Activated CD4-positive, alpha-beta T cell treated with anti-CD3 and anti-CD28 coated beads for 36 hours (primary cell): ENCODE results near the gene ITGBL1. TPM values are rescaled to one million over a fixed set of nuclear protein-coding genes. Genes with fewer than 3 reads are reported as not detected.

ENCODE experiments used
- ATAC-seq: fragments of 200-7000 bp; cut with Tn5 transposase; one replicate; pipeline ENCODE4 v1.10.0; 2021; ENCODE audit warnings: mild to moderate bottlenecking, moderate library complexity
- CTCF ChIA-PET: fragments of 350-600 bp; sonication (Branson Sonifier 250); formaldehyde crosslinking; loops from one replicate; lab custom pipeline; 2021; ENCODE audit warnings: antibody characterized with exemption; lab: Charles Lee
- POLR2A ChIA-PET: fragments of 350-600 bp; sonication (Branson Sonifier 250); formaldehyde crosslinking; loops from one replicate; lab custom pipeline; 2021; ENCODE audit warnings: antibody characterized with exemption, inconsistent platforms; lab: Charles Lee
- DNase-seq: peaks from one replicate; pipeline ENCODE4 v3.0.0-alpha.2; 2020
- H3K27ac Mint-ChIP-seq: one replicate; pipeline ENCODE4 v1.8.0; 2021; ENCODE audit warnings: mixed read lengths
- H3K27me3 Mint-ChIP-seq: one replicate; pipeline ENCODE4 v1.8.0; 2021; ENCODE audit warnings: mixed read lengths
- H3K36me3 Mint-ChIP-seq: one replicate; pipeline ENCODE4 v1.8.0; 2021; ENCODE audit warnings: low read depth, mixed read lengths
- H3K4me1 Mint-ChIP-seq: one replicate; pipeline ENCODE4 v1.8.0; 2021; ENCODE audit warnings: mixed read lengths
- H3K4me3 Mint-ChIP-seq: one replicate; pipeline ENCODE4 v1.8.0; 2021; ENCODE audit warnings: mild to moderate bottlenecking, moderate library complexity, mixed read lengths
- H3K9me3 Mint-ChIP-seq: one replicate; pipeline ENCODE4 v1.8.0; 2021; ENCODE audit warnings: low read depth, mixed read lengths
- intact Hi-C, 2 experiments: fragments of 100-400 bp; cut with DNase I in 1 of 2; cut with micrococcal nuclease in 1 of 2; formaldehyde crosslinking; loops; one replicate each; pipeline versions ENCODE4 v1.14.2 to v1.15.1; 2022 to 2024; cut with DNase I, micrococcal nuclease
- total RNA-seq, 2 experiments: library from RNA; stranded (reverse); gene quantifications; one replicate each; pipeline ENCODE4 v1.2.3, GENCODE V29; 2021

ITGBL1 gene
- total RNA-seq, 2 experiments from 2014 or later = not detected

DNA sequence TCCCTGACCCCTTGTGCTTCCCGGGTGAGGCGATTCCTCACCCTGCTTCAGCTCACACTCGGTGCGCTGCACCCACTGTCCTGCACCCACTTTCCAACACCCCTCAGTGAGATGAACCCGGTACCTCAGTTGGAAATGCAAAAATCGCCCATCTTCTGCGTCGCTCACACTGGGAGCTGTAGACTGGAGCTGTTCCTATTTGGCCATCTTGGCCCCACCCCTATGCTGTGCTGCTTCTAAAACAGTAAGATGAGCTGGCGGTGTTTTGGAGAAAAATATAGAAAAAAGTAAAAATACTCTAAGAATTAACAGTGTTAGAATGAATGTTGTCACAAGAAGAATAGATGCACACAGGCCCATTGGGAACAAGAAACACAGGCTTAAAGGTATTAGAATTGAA lies 92.5 kb downstream of the ITGBL1 start:
- intact Hi-C loops = no loop called here
- no peak for DNase-seq
- ChIA-PET POLR2A (no interaction called here), CTCF (no interaction called here)
- no peak for ATAC-seq
- Mint-ChIP-seq H3K27me3 (peaks cover 4% of the 10 kb centered on the region), H3K36me3 (no peaks in the 10 kb centered on the region), H3K4me3 (no peak overlapping the region), H3K9me3 (no peaks in the 10 kb centered on the region), H3K27ac (no peak overlapping the region), H3K4me1 (no peaks in the 10 kb centered on the region)

DNA sequence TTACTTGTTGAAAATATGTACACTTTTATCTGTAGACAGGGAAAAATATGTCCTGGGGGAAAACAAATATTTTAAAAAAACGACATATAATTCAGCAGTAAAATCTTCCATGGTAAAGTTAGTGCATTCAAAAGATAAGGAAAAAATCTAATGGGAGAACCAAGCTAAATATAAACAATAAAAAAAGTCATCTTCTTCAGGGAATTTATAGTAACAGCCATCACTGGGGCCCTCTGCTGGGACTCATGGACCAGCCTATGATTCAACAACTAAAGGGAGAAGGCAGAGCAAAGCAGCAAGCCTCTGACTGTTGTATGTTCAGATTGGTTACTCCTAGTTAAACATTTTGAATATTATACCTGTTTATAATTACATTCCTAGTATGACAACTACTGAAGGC lies 93.0 kb downstream of the ITGBL1 start:
- H3K4me1 Mint-ChIP-seq = no peaks in the 10 kb centered on the region
- no peaks in the 10 kb centered on the region for H3K9me3 Mint-ChIP-seq
- H3K27me3 Mint-ChIP-seq = peaks cover 6% of the 10 kb centered on the region
- no peak overlapping the region for H3K4me3 Mint-ChIP-seq
- ATAC-seq (no peak), DNase-seq (no peak)
- no peak overlapping the region for H3K27ac Mint-ChIP-seq
- no peaks in the 10 kb centered on the region for H3K36me3 Mint-ChIP-seq
- intact Hi-C loops = no loop called here
- ChIA-PET CTCF (no interaction called here), POLR2A (no interaction called here)

DNA sequence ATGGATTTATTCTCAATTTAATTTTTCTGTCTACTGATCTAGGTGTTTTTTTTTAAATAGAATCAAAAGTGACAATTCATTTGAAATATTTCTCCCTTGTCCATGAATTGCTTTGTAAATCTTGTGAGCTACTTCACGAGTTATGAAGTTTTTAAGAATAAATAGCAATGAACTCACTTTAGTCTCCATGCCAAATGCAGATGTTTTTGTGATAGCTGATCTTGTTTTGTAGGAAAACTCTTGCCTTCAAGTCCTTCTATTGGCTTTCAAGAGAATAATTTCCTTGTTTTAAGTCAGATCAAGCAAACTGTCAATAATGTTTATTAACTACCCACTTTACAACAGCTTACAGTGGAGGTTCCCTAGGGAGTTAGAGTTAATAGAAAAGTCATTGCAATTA lies 99.8 kb downstream of the ITGBL1 start:
- ChIA-PET POLR2A (no interaction called here), CTCF (no interaction called here)
- DNase-seq (no peak), ATAC-seq (no peak)
- Mint-ChIP-seq H3K27ac (no peak overlapping the region), H3K4me1 (no peaks in the 10 kb centered on the region), H3K36me3 (no peaks in the 10 kb centered on the region), H3K4me3 (no peak overlapping the region), H3K9me3 (no peaks in the 10 kb centered on the region), H3K27me3 (peaks cover 6% of the 10 kb centered on the region)
- intact Hi-C loops = no loop called here

DNA sequence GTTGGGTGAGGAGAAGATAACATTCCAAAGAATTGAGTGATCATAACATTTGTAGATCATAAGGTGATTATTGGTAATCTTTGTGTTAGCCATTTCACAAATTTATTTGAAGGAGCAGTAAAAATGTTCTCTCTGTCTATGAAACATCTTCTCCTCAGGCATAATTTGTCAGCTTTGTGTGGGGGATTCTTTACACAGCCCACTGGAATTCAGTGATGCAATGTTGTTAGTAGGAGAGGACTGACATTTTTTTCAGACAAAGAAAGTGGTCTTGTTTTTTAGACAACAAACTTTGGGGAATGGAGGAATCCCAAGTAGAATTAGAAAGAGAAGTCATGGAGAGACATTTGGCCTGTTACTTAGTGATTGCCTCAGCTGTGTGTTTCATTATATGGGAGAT lies 100.3 kb downstream of the ITGBL1 start:
- intact Hi-C loops = no loop called here
- no peaks in the 10 kb centered on the region for H3K4me1 Mint-ChIP-seq
- no peaks in the 10 kb centered on the region for H3K36me3 Mint-ChIP-seq
- ATAC-seq (no peak), DNase-seq (no peak)
- H3K27me3 Mint-ChIP-seq = peaks cover 6% of the 10 kb centered on the region
- no peak overlapping the region for H3K4me3 Mint-ChIP-seq
- H3K27ac Mint-ChIP-seq = no peak overlapping the region
- no peaks in the 10 kb centered on the region for H3K9me3 Mint-ChIP-seq
- POLR2A ChIA-PET = no interaction called here
- CTCF ChIA-PET = no interaction called here

DNA sequence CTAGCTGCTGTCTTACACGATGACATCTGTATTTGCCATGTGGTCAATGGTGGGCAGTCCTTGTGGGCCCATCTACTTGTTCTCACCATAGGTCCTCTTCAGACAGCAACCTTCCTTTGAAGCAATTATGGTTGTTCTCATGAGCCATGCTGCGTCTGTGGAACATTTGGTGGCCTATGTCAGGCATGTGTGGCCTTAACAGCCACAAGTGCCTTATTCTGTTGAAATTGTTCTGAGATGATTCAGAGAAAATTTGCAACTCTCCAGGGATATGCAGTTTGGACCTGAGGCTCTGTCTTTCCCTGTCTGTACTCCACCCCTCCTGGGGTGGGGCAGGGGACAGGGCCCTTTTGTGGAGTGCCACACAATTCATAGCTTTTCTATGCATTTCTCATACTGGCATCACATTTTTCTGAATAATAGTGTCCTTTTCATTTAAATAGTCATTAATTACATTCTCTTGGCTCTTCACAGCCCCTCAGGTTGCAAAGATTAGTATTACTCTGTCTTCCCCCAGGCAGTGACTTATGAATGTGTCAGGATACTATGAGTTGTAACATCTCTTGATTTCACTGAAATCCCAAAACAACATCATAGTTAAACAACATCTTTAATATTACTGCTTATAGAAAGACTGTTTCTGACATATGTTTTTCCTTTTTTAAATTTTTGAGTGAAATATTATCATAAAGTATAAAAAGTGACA lies 102.1 kb downstream of the ITGBL1 start:
- Mint-ChIP-seq H3K27me3 (peaks cover 9% of the 10 kb centered on the region), H3K9me3 (no peaks in the 10 kb centered on the region), H3K4me3 (no peak overlapping the region), H3K27ac (no peak overlapping the region), H3K4me1 (no peaks in the 10 kb centered on the region), H3K36me3 (no peaks in the 10 kb centered on the region)
- CTCF ChIA-PET = interaction anchor here (0.7 kb wide), 1 partner anchor 253 kb away, joined by 3 read pairs; no protein-coding TSS in a partner anchor
- ATAC-seq (no peak), DNase-seq (no peak)
- intact Hi-C loops = no loop called here
- POLR2A ChIA-PET = no interaction called here

DNA sequence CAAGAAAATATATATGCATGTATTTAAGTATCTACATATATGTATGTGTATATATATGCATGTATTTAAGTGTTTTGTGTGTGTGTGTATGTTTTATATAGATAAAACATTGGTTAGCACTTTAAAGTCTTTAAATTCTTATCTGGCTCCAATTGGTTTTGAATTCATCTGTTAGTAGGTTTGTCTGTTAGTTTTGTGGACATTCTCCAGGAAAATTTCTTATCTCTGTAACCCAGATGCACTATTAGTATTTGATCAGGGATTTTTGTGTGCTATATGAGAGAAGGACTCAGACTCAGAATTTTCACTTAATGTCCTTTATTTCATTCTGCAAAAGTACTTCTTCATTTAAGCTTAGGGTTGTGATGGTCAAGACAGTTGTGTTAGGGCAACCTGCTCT lies 103.1 kb downstream of the ITGBL1 start:
- CTCF ChIA-PET = no interaction called here
- intact Hi-C loops = no loop called here
- no peaks in the 10 kb centered on the region for H3K4me1 Mint-ChIP-seq
- no peaks in the 10 kb centered on the region for H3K36me3 Mint-ChIP-seq
- no peak overlapping the region for H3K4me3 Mint-ChIP-seq
- POLR2A ChIA-PET = no interaction called here
- DNase-seq (no peak), ATAC-seq (no peak)
- H3K27ac Mint-ChIP-seq = no peak overlapping the region
- H3K27me3 Mint-ChIP-seq = peaks cover 11% of the 10 kb centered on the region
- H3K9me3 Mint-ChIP-seq = no peaks in the 10 kb centered on the region

DNA sequence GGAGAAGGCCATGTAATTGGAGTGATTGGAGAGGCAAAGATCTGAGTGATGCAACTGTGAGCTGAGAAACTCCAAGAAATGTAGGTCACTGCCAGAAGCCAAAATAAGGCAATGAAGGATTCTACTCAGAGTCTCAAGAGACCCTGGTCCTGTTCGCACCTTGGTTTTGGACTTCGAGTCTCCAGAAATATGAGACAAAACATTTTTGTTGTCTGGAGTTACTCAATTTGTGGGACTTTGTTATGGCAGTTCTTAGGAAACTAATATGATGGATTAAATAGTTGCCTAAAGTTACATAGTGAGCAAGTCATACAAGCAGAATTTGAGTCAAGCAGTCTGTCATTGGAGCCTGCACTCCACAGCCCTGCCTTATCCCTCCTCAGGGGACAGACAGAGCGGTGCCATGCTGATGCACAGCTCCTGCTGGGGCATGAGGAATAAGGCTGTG lies 104.2 kb downstream of the ITGBL1 start:
- Mint-ChIP-seq H3K4me3 (no peak overlapping the region), H3K4me1 (no peaks in the 10 kb centered on the region), H3K9me3 (no peaks in the 10 kb centered on the region), H3K27me3 (peaks cover 17% of the 10 kb centered on the region), H3K36me3 (no peaks in the 10 kb centered on the region), H3K27ac (no peak overlapping the region)
- intact Hi-C loops = no loop called here
- no peak for DNase-seq
- CTCF ChIA-PET = no interaction called here
- ATAC-seq = no peak
- POLR2A ChIA-PET = no interaction called here

DNA sequence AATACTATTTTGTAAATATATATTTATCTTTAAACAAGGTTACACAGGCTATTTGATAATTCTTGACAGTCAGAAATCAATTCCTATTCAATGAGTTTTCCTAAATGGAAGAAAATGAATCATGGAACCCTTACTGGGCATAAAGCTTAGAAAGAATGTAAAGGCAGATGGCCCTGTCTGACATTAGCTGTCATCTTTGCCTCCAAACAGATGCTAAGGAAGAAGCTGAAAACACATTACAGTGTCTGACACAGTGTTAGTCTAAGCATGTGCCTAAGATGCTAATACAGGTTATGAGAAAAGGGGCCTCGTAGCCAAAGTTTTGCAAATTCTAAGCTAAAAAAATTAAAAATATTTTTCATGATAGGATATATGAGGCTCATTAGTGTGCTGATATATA lies 112.8 kb downstream of the ITGBL1 start:
- Mint-ChIP-seq H3K4me1 (no peaks in the 10 kb centered on the region), H3K9me3 (no peaks in the 10 kb centered on the region), H3K4me3 (no peak overlapping the region), H3K27me3 (peaks cover 7% of the 10 kb centered on the region), H3K36me3 (no peaks in the 10 kb centered on the region), H3K27ac (no peak overlapping the region)
- ChIA-PET POLR2A (interaction anchor here (0.7 kb wide), 1 partner anchor 438 kb away, joined by 3 read pairs; no protein-coding TSS in a partner anchor), CTCF (no interaction called here)
- DNase-seq (no peak), ATAC-seq (no peak)
- intact Hi-C loops = no loop called here

DNA sequence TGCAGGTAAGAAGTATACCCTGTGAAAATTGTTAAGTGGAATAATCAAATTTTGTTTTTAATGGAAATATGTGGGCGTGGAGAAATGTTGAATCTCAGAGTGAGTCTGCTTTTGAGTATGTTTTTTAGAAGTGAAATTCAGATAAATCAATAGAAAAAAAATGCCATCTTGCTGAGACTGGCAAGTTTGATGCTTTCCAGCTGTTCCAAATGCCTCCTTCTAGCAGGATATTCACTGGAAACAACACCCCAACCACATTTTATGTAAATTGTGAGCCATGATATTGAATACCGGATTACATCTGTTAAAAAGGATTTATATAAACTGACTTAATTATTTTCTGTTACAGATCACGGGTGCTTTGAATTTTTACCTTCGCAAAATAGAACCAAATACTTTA lies 115.4 kb downstream of the ITGBL1 start:
- no peaks in the 10 kb centered on the region for H3K27me3 Mint-ChIP-seq
- intact Hi-C loops = no loop called here
- no peaks in the 10 kb centered on the region for H3K36me3 Mint-ChIP-seq
- H3K4me1 Mint-ChIP-seq = no peaks in the 10 kb centered on the region
- no peak overlapping the region for H3K27ac Mint-ChIP-seq
- no peak for ATAC-seq
- DNase-seq = no peak
- CTCF ChIA-PET = no interaction called here
- POLR2A ChIA-PET = no interaction called here
- no peak overlapping the region for H3K4me3 Mint-ChIP-seq
- H3K9me3 Mint-ChIP-seq = no peaks in the 10 kb centered on the region

DNA sequence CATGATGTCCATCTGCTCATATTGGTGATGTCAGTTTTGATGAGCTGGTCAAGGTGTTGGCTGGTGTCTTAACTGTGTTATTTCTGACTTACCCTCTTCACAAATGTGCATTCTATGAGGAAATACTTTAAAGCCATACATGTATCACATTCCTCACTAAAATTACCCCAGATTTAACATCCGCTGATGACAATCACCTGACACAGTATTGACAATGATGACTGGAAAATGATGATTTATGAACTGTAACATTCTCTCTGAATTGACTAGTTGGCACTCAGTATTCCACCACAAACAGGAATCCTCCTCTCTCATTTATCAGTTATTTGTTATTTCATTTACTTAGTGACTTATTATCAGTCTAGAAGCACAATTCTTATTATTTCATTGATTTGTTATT lies 117.3 kb downstream of the ITGBL1 start:
- Mint-ChIP-seq H3K4me3 (no peak overlapping the region), H3K27me3 (no peaks in the 10 kb centered on the region), H3K27ac (no peak overlapping the region), H3K9me3 (no peaks in the 10 kb centered on the region), H3K4me1 (no peaks in the 10 kb centered on the region), H3K36me3 (no peaks in the 10 kb centered on the region)
- intact Hi-C loops = no loop called here
- ATAC-seq = no peak
- DNase-seq = no peak
- ChIA-PET POLR2A (no interaction called here), CTCF (no interaction called here)

DNA sequence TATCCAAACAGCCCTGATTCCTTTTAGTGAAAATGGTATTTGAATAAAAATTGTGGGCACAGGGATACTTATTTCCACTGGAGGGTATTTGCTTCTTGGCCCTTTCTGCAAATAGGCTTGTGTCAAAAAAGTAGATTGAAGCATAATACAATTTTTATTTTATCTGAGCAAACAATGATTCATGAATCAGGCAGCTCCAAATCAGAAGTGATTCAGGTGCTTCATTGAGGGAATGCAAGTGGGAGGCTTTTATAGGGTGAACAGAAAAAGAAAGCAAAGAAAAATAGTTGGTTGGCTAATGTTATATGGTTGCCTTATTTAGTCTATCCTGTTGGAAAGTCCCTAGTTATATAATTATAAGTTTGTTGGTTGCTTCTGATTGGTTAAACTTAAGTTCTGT lies 117.9 kb downstream of the ITGBL1 start:
- Mint-ChIP-seq H3K4me1 (no peaks in the 10 kb centered on the region), H3K4me3 (no peak overlapping the region), H3K27ac (no peak overlapping the region), H3K27me3 (no peaks in the 10 kb centered on the region), H3K9me3 (no peaks in the 10 kb centered on the region), H3K36me3 (no peaks in the 10 kb centered on the region)
- POLR2A ChIA-PET = no interaction called here
- intact Hi-C loops = no loop called here
- no peak for DNase-seq
- CTCF ChIA-PET = no interaction called here
- no peak for ATAC-seq

DNA sequence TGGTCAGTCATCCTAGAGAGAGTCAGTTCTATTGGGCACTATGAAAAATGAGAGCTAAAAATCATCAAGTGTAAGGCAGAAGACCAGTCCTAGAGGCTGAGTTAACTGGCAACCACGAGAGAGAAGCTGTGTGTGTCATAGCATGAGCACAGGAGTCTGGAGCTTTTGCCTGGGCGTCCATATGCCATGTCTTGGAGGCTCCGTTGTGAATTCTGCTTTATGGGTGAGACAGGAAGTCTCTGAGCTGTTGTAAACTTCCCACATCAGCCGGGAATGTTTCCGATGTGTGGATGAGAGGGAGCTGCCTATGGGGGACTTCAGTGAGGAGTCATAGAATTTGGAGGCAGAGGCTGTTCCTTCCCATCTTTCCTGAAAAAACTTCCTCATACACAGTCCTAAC lies 120.0 kb downstream of the ITGBL1 start:
- Mint-ChIP-seq H3K36me3 (no peaks in the 10 kb centered on the region), H3K9me3 (no peaks in the 10 kb centered on the region), H3K4me3 (no peak overlapping the region), H3K4me1 (no peaks in the 10 kb centered on the region), H3K27ac (no peak overlapping the region), H3K27me3 (peaks cover 1% of the 10 kb centered on the region)
- no peak for ATAC-seq
- no peak for DNase-seq
- CTCF ChIA-PET = no interaction called here
- intact Hi-C loops = no loop called here
- POLR2A ChIA-PET = no interaction called here
